ENCODE data around the gene USP2. TPM values are rescaled to one million over a fixed set of nuclear protein-coding genes. Genes with fewer than 3 reads are reported as not detected.

The USP2 gene
- total RNA-seq, 1 experiment from 2014 or later, result 5.7 TPM

- Mint-ChIP-seq H3K4me3 (no peak overlapping the region; a peak in 1 of 5 replicates), H3K9me3 (no peaks in the 10 kb centered on the region), H3K4me1 (peaks cover 62 to 70% of the 10 kb centered on the region in 2 experiments), H3K27ac (no peak overlapping the region; a peak in 1 of 7 replicates), H3K36me3 (ENCODE audit: insufficient read depth in 1 of 3, low read depth in 3 of 3) (peaks cover 0 to 5% (median 0%) of the 10 kb centered on the region in 3 experiments; a peak in 3 of 7 replicates), H3K27me3 (ENCODE audit: low read depth) (peaks cover 32% of the 10 kb centered on the region)
- Histone ChIP-seq H2BK20ac (ENCODE audit: low read depth, low read length, poor library complexity, severe bottlenecking) (no peak overlapping the region), H3K23me2 (ENCODE audit: insufficient read length, low read depth, low read length, poor library complexity, severe bottlenecking) (no peaks in the 10 kb centered on the region), H4K5ac (ENCODE audit: insufficient read length, low read depth, low read length) (no peak overlapping the region), H2AK5ac (ENCODE audit: insufficient read length, low read length) (no peak overlapping the region), H2BK5ac (ENCODE audit: insufficient read length, low read length) (no peak overlapping the region), H3K4ac (ENCODE audit: low read depth, low read length) (no peak overlapping the region), H3K79me1 (ENCODE audit: insufficient read depth, low read depth, low read length, poor library complexity, severe bottlenecking) (no peaks in the 10 kb centered on the region), H3K79me2 (ENCODE audit: insufficient read depth, low read length) (no peaks in the 10 kb centered on the region), H4K8ac (replicated peaks; ENCODE audit: insufficient read length, low read depth, low read length) (no peak overlapping the region), H3K9ac (ENCODE audit: extremely low read depth, insufficient read length, low read length) (no peak overlapping the region), H3K23ac (ENCODE audit: insufficient read length, low read depth, low read length) (no peak overlapping the region), H3K27ac (ENCODE audit: insufficient read length, low read depth, low read length) (no peak overlapping the region), H3T11ph (ENCODE audit: low read length) (no peak overlapping the region), H3K27me3 (ENCODE audit: insufficient read depth, low read length) (no peaks in the 10 kb centered on the region), H2BK12ac (ENCODE audit: insufficient read length, low read depth, low read length) (no peak overlapping the region), H2AFZ (ENCODE audit: low read length) (no peak overlapping the region), H3K18ac (ENCODE audit: insufficient read length, low read depth, low read length) (no peak overlapping the region), H3K14ac (ENCODE audit: insufficient read depth, low read length) (no peak overlapping the region), H2BK120ac (ENCODE audit: low read depth, low read length, poor library complexity, severe bottlenecking) (no peak overlapping the region), H4K91ac (ENCODE audit: insufficient read length, low read depth, low read length) (no peak overlapping the region), H3K56ac (ENCODE audit: insufficient read length, low read depth, low read length) (no peak overlapping the region), H4K20me1 (ENCODE audit: control insufficient read depth, insufficient read depth, insufficient read length) (no peaks in the 10 kb centered on the region), H3K9me3 (ENCODE audit: control insufficient read depth, low read depth, low read length) (no peaks in the 10 kb centered on the region), H3K4me2 (ENCODE audit: insufficient read depth, insufficient read length, low read length) (no peak overlapping the region), H2BK15ac (ENCODE audit: low read depth, low read length) (no peak overlapping the region), H3K4me1 (ENCODE audit: insufficient read depth, low read length) (peaks cover 2% of the 10 kb centered on the region; the same call in 1 of the 2 replicates)
- WGBS (ENCODE audit: extremely low coverage, insufficient read length, low lambda C conversion rate), result no CpG with 5 or more reads among the region's 8 CpGs
- TF ChIP-seq CTCF (conservative IDR thresholded peaks at IDR 0.05), result no peak
- DNase-seq, result no peak
These were observed 10.4 kb downstream of the USP2 start for GRCh38 chr11:119371067-119371601.
